GM18867 (cell line): ENCODE data around the gene MOB3B.

ENCODE experiments used
- ATAC-seq: cut with Tn5 transposase; IDR thresholded peaks from one replicate; pipeline ENCODE4 v1.9.1; 2021; ENCODE audit warnings: mild to moderate bottlenecking, moderate library complexity; ENCODE audit not compliant: unreplicated experiment

The MOB3B gene

DNA sequence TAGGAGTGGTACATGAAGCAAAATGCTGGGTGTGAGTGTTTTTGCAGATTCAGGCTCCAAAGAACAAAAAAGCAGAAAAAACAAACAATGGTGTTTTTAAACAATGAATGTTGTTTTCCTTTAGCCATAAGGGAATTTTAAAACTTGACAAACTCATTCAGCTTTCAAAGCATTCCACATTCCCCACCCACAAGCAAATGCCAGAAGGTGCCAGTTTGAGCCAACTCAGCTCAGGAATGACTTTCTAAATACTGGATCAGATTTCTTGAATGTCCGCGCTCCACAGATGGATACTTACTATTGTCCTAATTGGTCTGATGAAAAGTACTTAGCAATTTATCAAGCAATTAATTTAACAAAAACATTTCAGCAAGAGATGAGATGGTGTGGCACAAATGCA, 12.9 kb upstream of the MOB3B start:
- no peak for ATAC-seq

DNA sequence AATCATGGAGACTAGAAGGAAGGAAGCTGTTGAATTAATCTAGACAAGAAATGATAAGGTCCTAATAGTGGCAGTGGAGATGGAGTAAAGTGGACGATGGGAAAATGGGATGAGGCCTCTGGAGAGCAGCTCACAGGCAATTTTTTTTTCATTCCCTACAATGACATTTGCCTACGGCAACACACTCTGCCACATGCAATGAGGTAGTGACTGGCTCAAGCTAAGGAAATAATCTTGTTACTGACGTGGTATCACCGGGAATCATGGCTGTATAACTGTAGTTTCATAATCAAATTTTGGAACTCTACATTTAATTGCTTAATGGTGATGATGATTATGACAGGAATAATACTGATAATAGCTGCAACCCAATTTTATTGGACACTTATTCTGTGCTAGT, 12.1 kb upstream of the MOB3B start:
- ATAC-seq, result no peak

DNA sequence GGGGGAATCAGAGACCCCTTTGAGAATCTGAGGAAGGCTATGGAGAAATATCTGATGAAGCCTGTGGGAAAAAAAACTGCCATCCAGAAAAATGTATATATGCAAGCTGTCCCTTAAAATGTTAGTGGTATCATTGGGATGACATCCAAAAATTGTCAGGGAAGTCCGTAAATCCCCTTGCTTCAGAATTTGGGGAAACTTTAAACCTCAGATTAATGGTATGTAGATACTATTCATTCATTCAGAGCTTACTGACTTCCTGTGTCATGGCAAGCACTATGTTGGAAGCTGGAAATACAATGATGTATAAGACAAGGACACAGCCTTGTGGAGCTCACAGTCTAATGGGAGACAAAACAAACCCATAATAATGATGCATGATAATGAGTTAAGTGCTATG, 10.9 kb upstream of the MOB3B start:
- ATAC-seq, result no peak

DNA sequence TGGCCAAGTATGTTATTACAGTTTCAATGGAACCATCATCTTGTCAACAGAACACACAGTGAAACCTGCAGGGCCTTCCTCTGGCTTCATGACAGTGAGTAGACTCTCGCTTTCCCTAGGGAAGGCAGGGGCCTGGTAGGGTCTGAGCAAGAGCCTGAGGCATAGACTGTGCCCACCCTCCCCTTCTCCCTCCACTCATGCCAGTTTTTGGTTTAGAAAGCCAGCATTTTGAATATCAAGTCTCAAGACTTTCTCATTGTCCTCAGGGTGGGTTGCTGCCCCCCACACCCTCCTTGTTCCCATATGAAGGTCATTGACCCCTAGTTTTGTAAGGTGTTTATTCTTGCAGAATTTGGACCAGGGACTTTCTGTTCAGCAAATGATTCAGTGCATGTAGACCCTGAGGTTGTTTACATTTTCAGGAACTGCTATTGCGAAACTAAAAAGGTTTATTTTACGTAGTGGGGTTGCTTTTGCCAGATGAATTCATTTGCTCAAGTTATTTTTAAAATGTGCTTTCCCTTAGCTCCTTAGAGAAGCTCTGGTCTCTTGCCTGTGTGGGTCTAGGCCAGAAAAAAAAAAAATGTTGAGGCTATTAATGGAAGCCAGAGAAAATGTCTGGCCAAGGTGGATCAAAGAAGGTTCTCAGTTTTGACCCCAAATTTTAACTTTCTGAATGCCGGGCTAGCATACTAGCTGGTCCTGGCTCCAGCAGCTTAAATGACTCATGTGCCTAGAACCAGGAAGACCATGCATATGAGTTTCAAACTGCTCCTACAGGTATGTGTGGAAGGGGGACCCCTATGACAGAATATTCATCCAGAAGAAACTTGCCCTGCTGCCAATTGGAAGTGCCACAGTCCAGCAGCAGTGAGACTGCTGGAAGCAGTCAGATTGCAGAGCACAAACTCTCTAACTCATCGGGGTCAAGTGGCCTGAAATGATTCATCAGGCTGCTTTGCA, 10.1 kb upstream of the MOB3B start:
- no peak for ATAC-seq

DNA sequence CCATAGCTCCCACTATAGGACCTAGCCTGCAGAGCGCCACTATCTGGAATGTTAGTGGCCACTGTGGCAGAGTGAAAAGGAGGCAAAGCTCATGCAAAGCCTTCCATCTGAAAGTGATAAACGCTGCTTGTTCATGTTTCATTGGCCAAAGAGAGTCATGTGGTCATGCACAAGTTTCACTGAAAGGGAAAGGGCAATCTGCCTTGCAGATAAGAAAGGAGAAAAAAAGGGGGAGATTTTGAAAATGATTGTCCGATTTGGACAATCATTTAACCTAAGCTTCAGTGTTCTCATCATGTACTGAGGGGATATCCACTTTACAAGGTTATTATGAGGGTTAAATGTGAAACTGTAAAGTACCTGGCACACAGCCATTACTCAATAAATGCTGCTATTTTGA, 9.0 kb upstream of the MOB3B start:
- ATAC-seq, result peak; percentile 35

DNA sequence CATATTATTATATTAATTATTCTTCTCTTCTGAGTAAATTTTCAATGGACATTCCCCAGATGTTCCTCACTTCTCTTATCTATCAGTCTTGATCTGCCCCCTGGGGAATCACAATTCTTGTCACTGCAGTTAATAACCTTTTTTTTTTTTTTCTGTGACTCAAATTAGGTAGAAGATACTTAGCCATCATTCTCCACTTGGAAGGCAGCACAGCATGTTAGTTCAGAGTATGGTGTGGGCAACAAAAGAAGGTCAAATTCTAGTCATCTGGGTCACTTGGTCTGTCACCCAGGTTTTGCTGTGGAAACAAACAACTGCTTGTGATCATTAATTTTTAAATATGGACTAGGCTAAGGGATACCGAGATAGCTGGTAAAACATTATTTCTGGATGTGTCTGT, 8.1 kb upstream of the MOB3B start:
- no peak for ATAC-seq

DNA sequence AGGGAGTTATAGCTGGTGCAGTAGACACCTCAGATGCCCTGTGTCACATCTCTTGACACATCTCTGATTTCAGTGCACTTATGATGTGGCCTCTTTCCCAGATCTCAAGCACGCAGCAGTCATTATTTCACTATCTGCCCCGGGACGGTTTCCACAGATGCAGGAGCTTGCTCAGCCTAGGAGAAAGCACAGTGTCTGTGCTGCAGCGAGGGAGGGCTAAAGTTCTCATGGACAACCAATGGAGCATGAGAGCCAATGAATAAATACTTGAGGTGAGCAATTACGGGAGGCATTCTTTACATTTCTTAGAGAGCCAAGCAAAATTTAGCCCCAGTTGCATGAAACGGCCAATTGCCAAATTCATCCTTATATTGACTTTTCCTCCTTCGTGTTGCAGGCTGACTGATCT, 7.4 kb upstream of the MOB3B start:
- ATAC-seq, result no peak

DNA sequence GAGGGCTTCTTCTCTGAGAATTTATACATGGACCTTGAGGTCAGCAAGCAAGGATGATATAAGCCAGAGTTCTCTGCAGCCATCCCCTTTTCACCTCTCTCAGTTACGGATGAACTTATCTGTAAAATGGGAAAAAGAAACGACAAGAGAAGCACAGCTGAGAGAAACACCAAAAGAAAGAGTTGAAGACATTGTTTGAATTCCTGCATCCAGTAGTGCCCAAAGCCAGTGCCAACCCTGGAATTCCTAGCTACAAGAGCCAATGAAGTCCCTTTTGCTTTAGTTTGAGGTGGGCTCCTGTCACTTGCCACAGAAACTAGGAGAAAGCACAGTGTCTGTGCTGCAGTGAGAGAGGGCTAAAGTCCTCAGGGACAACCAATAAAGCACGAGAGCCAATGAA, 6.6 kb upstream of the MOB3B start:
- ATAC-seq, result no peak

DNA sequence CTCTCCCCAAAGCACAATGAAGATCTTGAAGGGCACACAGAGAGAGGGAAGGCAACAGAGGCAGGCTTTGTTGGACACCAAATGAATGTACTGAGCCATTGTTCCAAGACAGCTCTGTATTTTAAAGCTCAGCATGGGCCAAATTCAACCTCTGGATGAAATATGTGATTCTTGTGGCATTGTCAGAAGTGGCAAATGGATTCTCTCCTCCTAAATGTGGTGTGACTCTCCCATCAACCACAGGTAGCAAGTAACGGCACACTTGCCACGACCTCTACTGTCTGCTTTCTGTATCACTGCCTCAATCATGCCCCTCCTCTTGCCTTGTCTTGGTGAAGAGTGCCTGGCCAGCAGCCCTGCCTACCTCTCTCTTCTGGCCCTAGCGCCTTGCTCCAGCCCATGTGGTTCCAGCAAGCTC, 6.1 kb upstream of the MOB3B start:
- ATAC-seq, result peak; percentile 84

DNA sequence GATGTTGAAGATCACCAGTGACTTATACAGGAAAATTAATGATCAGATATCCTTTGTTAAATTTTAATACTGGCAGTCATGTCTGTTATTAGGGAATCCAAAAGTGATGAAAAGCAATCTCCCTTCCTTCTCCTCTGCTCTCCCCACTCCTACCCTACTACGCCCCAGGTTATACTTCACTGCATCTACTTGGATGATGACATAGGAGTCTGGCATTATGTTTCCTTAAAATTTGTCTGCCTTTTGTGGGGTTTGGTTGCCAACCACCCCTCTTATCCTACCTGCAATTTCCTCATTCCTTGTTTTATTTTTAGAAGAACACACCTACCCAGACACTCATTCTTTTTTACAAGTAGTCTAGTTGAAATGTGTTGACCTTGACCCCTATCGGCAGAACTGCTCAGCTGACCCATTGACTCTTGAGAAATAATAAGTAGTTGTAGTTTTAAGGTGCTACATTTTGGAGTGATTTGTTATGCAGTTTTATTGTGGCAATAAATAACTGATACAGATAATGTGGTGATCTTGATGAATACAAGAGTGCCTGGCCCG, 5.1 kb upstream of the MOB3B start:
- no peak for ATAC-seq

DNA sequence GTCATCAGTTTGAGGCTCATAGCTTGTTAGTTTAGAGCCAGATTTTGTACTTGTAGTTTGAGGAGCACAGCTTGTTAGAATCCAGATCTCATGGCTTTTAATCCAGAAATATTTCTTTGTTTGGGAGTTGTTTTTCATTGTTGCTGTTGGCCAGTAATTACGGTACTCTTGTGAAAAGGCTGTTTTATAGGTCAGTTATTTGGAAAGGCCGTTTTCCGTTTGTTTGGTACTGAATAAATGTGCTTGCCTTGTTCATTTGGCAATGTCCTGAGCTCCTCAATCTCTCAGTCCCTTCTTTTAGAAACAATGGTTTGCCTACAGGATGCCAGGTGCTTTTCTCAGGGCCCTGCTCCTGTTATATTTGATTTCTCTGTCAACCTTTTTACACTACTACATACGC, 4.5 kb upstream of the MOB3B start:
- ATAC-seq, result no peak

DNA sequence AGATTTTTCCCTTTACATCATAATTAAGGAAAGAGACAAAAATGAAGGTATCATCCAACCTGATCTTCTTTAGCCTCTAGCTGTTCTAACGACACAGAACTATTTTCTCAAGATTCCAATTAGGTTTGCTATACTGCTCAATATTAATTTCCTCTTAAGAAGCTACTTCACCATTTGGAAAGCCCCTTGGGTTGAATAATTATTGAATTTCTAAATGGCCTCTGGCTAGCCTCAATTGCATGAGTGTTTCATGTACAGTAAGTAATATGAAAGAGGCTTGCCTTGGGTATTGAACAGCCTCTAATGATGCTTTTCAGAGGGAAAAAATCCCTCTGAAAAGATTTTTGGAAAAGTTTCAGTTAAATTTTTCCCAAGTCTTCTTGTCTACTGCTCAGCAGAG, 3.7 kb upstream of the MOB3B start:
- ATAC-seq, result no peak

DNA sequence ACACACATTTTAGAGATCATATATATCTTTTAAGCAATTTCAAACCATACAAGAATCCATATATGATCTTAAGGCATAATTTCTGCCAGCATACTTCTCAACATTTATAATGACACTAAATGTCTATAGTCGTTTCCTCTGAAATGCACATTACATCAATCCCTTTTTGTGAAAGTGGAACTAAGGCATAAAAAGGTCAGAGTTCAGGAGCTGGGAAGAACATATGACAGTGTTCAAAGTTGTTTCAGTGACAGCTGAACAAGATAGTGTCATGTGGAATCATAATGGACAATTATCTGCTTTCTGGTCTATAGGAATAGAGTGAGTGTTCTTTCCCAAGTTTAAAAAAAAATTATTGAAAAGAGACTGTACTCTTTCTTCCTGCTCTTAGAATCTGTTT, 2.4 kb upstream of the MOB3B start:
- ATAC-seq, result no peak

DNA sequence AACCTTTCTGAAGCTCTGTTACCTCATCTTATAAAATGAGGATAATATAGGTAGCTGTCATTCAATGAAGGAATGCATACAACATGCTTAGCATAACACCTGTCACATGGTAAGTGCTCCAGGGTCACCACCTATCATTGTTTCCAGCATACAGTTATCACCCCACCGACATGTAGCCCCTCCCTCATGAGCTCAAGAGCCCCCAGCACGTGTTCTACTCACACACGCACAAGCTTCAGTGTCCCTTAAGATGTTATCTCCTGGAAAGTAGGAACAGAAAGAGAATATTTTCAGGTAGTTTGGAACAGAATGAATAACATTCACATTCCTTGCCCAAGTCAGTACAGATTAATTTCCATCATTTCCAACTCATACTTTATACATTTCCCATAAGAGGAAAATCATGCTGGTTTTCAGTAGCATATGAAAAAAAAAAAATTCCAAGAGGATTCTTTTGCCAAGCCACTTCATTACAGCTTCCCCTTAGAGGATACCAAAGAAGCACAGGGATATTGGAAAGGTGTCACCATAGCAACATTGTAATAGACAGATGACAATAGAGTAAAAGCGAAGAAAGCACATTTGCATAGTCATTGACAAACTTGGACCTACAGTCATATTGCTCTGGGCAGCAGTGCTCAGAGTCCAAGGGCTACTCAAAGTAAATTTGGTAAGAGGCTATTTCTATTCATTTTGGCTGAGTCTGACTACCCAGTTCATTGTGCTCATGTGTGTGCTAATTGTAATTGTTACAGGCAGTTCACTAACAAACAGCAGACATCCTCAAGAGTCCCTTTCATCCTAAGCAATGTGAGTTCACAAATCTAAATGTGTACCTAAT, 1.5 kb upstream of the MOB3B start:
- ATAC-seq, result no peak

DNA sequence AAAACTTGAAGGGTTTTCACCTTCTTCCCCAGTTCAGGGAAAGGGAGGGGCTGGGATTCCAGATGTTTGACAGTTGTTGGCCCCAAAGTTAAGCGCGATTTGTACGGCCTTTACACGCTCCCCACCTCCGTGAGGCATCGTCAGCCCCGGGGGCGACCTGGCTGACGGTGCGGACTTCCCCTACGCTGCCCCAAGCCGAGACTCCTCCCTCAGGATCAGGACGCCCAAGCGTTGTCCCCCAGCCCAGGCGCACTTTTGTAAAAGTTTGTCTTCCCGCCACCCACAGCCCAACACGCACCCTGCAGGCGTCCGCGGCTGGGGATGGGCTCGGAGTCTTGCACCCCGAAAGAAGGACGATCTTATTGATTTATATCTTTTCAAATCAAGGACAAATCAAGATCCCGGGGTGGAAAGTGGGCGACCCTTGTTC, 713 bp downstream of the MOB3B start:
- ATAC-seq, result peak; percentile 30

DNA sequence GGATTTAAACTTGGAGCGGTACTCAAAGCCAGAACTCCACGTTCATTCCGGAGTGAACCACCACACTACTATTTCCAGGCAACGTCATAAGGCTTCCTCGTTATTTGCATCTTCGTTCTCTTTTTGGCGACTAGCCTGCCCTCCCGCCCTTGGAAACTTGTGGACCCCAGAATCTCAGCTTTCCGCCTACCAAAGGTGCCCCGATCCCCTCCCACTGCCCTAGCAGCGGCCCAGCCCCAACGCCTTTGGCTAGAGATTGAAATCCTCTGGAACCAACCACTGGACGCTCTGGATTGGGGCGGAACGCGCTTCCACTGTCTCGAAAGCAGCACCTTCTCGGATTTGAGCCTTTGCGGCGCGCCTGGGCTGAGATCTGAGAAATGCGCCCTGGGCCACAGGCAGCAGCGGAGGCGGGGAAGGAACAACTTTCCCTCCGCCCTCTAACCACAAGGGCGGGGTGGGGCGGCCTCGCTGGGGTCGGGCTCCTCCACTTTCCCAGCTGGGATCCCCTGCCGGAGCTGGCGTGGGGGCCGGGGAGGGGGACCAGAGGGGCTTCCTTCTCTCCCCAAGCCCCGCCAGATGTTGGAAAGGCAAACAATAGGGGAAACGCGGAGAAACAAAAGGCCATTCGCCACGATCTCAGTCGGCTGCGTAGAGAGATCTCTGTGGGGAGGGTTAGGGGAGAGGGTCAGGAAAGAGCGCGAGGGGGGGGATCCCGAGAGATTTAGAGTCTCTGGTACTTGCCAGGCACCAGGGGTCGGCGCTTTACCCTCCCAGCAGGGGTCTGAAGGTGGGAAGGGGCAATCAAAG, 1.3 kb downstream of the MOB3B start:
- peak; percentile 54 for ATAC-seq

DNA sequence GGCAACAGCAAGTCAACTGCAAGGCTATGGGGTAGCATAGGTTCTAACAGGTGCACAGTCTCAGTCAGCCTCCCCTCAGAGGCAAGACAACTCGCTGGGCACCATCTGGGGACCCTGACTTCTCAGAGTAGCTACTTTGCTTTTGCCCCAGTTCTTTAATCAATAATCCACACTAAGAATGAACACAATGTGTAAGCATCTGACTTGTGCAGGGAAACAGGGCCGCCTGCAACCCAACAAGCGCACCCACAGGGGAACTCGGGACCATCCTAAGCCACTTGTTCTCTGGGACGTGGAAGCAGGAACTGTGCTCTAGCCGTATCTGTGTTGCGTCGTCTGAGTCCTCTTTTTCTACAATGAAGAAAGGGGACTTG, 1.9 kb downstream of the MOB3B start:
- no peak for ATAC-seq

DNA sequence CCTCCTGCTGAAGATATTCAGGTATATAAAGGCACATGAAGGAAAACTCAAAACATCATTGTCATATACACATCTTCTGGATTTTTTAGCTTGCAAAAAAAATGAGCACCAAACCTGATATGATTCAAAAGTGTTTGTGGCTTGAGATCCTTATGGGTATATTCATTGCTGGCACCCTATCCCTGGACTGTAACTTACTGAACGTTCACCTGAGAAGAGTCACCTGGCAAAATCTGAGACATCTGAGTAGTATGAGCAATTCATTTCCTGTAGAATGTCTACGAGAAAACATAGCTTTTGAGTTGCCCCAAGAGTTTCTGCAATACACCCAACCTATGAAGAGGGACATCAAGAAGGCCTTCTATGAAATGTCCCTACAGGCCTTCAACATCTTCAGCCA, 5.4 kb downstream of the MOB3B start, which contains the start of gene IFNK:
Gene IFNK, plus strand, starts transcription at position 55 of the 400 bp plus-strand sequence. Its CDS starts 47 bp downstream, at position 102.
- ATAC-seq, result no peak

DNA sequence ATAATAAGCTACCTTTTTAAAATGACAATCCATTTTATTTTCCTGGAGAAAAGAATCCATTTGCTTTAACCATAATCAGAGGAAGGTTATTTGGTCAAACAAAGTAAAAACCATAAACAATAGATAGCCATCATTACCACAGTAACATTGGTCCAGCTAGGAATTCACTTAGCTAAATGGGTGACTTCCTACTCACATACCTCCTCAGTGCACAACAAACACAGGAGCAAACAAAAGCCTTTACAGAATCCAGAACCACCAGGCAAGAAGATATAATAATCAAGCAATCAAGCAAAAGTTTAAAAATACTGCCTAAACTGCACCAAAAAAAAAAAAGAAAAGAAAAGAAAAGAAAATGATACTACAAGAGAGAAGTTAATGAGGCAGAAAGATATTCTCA, 6.5 kb downstream of the MOB3B start:
- no peak for ATAC-seq

DNA sequence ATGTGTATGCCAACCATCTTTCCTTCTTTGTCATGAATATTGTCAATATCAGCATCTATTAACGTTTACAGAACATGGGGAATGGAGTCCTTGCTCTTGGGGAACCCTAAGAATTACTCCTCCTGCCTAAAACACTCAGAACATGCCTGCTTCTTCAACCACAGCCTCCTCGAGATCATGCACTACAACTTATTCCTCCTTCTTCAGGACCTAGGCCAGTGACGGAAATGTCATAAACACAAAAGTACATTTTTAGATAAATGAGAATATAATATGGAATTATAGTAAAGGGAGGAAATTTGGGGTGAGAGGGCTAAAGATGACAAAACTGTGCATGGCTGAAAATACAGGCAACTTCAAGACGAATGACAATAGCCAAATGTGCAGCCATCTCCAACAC, 8.6 kb downstream of the MOB3B start:
- ATAC-seq, result no peak
